ENCODE results near the gene RABEPK. TPM values are rescaled to one million over a fixed set of nuclear protein-coding genes. Genes with fewer than 3 reads are reported as not detected.
"Not testable (repeated sequence)": the region's sequence is repeated elsewhere in the genome, so short reads cannot be mapped to it uniquely, and the experiment has no call there.

RABEPK gene
- total RNA-seq, 4 donors from 2014 or later, result 10.9 to 16.5 (median 13.4) TPM

- peaks cover 0 to 51% of the 10 kb centered on the region in 2 donors for H3K36me3 ChIP-seq
- ATAC-seq, result no peak
- TF ChIP-seq POLR2AphosphoS5 (IDR thresholded peaks at IDR 0.05) (no peak), EP300 (IDR thresholded peaks at IDR 0.05) (no peak), CTCF (IDR thresholded peaks at IDR 0.05) (no peak), POLR2A (IDR thresholded peaks at IDR 0.05) (no peak)
- 50 to 100% methylated on average over 1 of the region's 1 CpG for WGBS, 2 donors (ENCODE audit: low coverage in 1 of 2)
- H3K4me1 ChIP-seq, result peaks cover 0 to 24% (median 3%) of the 10 kb centered on the region in 3 donors
- H3K27ac ChIP-seq, result no peak overlapping the region
- no peaks in the 10 kb centered on the region for H3K9me3 ChIP-seq
- H3K4me3 ChIP-seq, result no peak overlapping the region
- no peaks in the 10 kb centered on the region for H3K27me3 ChIP-seq
These were observed 2.7 kb downstream of the RABEPK start for GRCh38 chr9:125202846-125203618.

GRCh38 chr9:125204477-125204876, 4.1 kb downstream of the RABEPK start:
- Histone ChIP-seq H3K36me3 (peaks cover 0 to 65% of the 10 kb centered on the region in 2 donors), H3K27ac (no peak overlapping the region), H3K4me1 (peaks cover 0 to 13% (median 3%) of the 10 kb centered on the region in 3 donors), H3K27me3 (no peaks in the 10 kb centered on the region), H3K4me3 (no peak overlapping the region), H3K9me3 (no peaks in the 10 kb centered on the region)
- WGBS, 2 donors (ENCODE audit: low coverage in 1 of 2), result 86% methylated on average over 3 of the region's 3 CpGs; no CpG with 5 or more reads in 1 of the 2 donors
- TF ChIP-seq EP300 (IDR thresholded peaks at IDR 0.05) (no peak), POLR2A (IDR thresholded peaks at IDR 0.05) (no peak), CTCF (IDR thresholded peaks at IDR 0.05) (no peak), POLR2AphosphoS5 (IDR thresholded peaks at IDR 0.05) (no peak)
- ATAC-seq, result no peak

- peaks cover 0 to 82% of the 10 kb centered on the region in 2 donors for H3K36me3 ChIP-seq
- no peak for ATAC-seq
- 71 to 72% methylated on average over 4 to 5 of the region's 5 CpGs for WGBS, 2 donors (ENCODE audit: low coverage in 1 of 2)
- no peaks in the 10 kb centered on the region for H3K4me1 ChIP-seq
- H3K9me3 ChIP-seq, result no peaks in the 10 kb centered on the region
- no peaks in the 10 kb centered on the region for H3K27me3 ChIP-seq
- H3K27ac ChIP-seq, result no peak overlapping the region
- no peak overlapping the region for H3K4me3 ChIP-seq
- no peak for TF ChIP-seq EP300 (IDR thresholded peaks at IDR 0.05)
- no peak for TF ChIP-seq POLR2AphosphoS5 (IDR thresholded peaks at IDR 0.05)
- no peak for TF ChIP-seq POLR2A (IDR thresholded peaks at IDR 0.05)
- no peak for TF ChIP-seq CTCF (IDR thresholded peaks at IDR 0.05)
These were observed 13.8 kb downstream of the RABEPK start for GRCh38 chr9:125214186-125214585.

- ATAC-seq, result no peak
- Histone ChIP-seq H3K9me3 (no peaks in the 10 kb centered on the region), H3K4me3 (no peak overlapping the region), H3K27me3 (no peaks in the 10 kb centered on the region), H3K27ac (no peak overlapping the region), H3K4me1 (no peaks in the 10 kb centered on the region), H3K36me3 (peaks cover 0 to 81% of the 10 kb centered on the region in 2 donors)
- TF ChIP-seq POLR2A (IDR thresholded peaks at IDR 0.05) (no peak), EP300 (IDR thresholded peaks at IDR 0.05) (no peak), CTCF (IDR thresholded peaks at IDR 0.05) (no peak), POLR2AphosphoS5 (IDR thresholded peaks at IDR 0.05) (no peak)
- WGBS, 2 donors (ENCODE audit: low coverage in 1 of 2), result 83 to 94% methylated on average over 3 of the region's 3 CpGs
These were observed 18.3 kb downstream of the RABEPK start for GRCh38 chr9:125218621-125219020.

- H3K27me3 ChIP-seq, H3K27ac ChIP-seq, H3K9me3 ChIP-seq, H3K4me1 ChIP-seq, H3K4me3 ChIP-seq, ATAC-seq: not testable (repeated sequence)
- peaks cover 0 to 86% of the 10 kb centered on the region in 2 donors for H3K36me3 ChIP-seq
These were observed 24.5 kb downstream of the RABEPK start for GRCh38 chr9:125224858-125225257.

Data from gastroesophageal sphincter (tissue), 4 donors.